ENCODE results near the gene EPHX1.

DNA sequence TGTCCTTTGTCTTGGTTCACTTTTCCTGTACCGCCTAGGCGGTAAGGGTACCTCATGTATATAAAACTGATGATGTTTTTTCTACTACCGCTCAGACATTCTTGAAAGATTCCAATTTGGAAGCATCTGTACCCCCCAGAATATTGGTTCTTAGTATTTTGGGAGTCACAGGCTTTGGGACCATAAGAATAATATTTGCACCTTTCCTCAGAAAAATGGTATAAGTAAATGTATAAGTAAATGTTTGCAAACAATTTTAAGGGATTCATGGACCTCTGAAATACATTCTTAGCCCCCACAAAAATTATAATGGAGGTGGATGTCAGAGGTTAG, 31.6 kb upstream of the EPHX1 start:
- TF ChIP-seq, protein P1, sequence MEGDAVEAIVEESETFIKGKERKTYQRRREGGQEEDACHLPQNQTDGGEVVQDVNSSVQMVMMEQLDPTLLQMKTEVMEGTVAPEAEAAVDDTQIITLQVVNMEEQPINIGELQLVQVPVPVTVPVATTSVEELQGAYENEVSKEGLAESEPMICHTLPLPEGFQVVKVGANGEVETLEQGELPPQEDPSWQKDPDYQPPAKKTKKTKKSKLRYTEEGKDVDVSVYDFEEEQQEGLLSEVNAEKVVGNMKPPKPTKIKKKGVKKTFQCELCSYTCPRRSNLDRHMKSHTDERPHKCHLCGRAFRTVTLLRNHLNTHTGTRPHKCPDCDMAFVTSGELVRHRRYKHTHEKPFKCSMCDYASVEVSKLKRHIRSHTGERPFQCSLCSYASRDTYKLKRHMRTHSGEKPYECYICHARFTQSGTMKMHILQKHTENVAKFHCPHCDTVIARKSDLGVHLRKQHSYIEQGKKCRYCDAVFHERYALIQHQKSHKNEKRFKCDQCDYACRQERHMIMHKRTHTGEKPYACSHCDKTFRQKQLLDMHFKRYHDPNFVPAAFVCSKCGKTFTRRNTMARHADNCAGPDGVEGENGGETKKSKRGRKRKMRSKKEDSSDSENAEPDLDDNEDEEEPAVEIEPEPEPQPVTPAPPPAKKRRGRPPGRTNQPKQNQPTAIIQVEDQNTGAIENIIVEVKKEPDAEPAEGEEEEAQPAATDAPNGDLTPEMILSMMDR (IDR thresholded peaks at IDR 0.05) = no peak
- TF ChIP-seq POLR2A (IDR thresholded peaks at IDR 0.05) = no peak

All from suprapubic skin (tissue), 3 donors.